HepG2 (cell line): ENCODE measurements around the gene JMJD1C. TPM values are rescaled to one million over a fixed set of nuclear protein-coding genes. Genes with fewer than 3 reads are reported as not detected.

Experiments
- ATAC-seq: fragments of 200-7000 bp; cut with Tn5 transposase; 3 replicates; pipeline ENCODE4 v1.9.1; 2020; ENCODE audit warnings: mild to moderate bottlenecking, moderate library complexity
- BruUV-seq: library from RNA; stranded (reverse); fragments of 400-500 nt; replicated peaks from 2 replicates; lab custom pipeline; 2021; lab: Mats Ljungman, UMichigan
- CTCF ChIA-PET: fragments of 300-600 bp; formaldehyde crosslinking; extraction: SDS; loops from one replicate; lab custom pipeline; 2021; ENCODE audit warnings: low total read pairs, inconsistent platforms, low intra/inter-chr PET ratio; lab: Yijun Ruan, JAX
- POLR2A ChIA-PET: fragments of 350-600 bp; sonication (Branson Sonifier 250); formaldehyde crosslinking; loops from one replicate; lab custom pipeline; 2020; ENCODE audit warnings: antibody characterized with exemption, inconsistent platforms; lab: Yijun Ruan, JAX
- DNase-seq: peaks from one replicate; pipeline ENCODE4 v3.0.0-alpha.2; 2015; ENCODE audit warnings: low spot score
- FAIRE-seq: peaks from 3 replicates; lab custom pipeline; 2011; peaks lifted over from hg19 to GRCh38; lab: Jason Lieb, UNC
- H2AFZ ChIP-seq: one replicate; pipeline ENCODE4 v1.6.1; 2011; ENCODE audit warnings: low read length, inconsistent platforms
- H3K27ac ChIP-seq: fragments of 300-600 bp; 3 replicates; pipeline ENCODE4 v1.8.0; 2011; ENCODE audit warnings: mixed run types, mild to moderate bottlenecking, mixed read lengths, low read length, inconsistent platforms; ENCODE audit not compliant: insufficient read depth; ENCODE audit errors: extremely low read length
- H3K27me3 ChIP-seq, 2 experiments: fragments of 200-600 bp in 1 of 2; 2 replicates in 1 of 2; 3 replicates in 1 of 2; pipeline versions ENCODE4 v1.6.0 to v1.8.0; 2011; ENCODE audit warnings: low read length in 2 of 2, mild to moderate bottlenecking in 2 of 2, moderate library complexity in 2 of 2, inconsistent platforms in 1 of 2; ENCODE audit not compliant: insufficient read depth in 2 of 2, control insufficient read depth in 1 of 2
- H3K36me3 ChIP-seq, 2 experiments: fragments of 200-600 bp in 1 of 2; replicated peaks in 1 of 2; 2 replicates in 1 of 2; 3 replicates in 1 of 2; pipeline versions ENCODE4 v1.5.1 to v1.8.0; 2011; ENCODE audit warnings: low read length in 2 of 2, inconsistent platforms in 1 of 2; ENCODE audit not compliant: insufficient read depth in 2 of 2, control insufficient read depth in 1 of 2
- H3K4me1 ChIP-seq: 2 replicates; pipeline ENCODE4 v1.5.1; 2012; ENCODE audit warnings: low read length, inconsistent platforms; ENCODE audit not compliant: insufficient read depth
- H3K4me2 ChIP-seq: 2 replicates; pipeline ENCODE4 v1.6.0; 2011; ENCODE audit warnings: low read depth, low read length, inconsistent platforms
- H3K4me3 ChIP-seq, 3 experiments: fragments of 200-600 bp in 1 of 3; sonication (generic), shearing (Covaris generic) in 1 of 3; replicated peaks in 1 of 3; 2 replicates each; pipeline ENCODE4 v1.5.1; 2011 to 2016; ENCODE audit warnings: low read length in 3 of 3, inconsistent platforms in 2 of 3, low read depth in 2 of 3, mild to moderate bottlenecking in 2 of 3, control low read depth in 1 of 3, mixed read lengths in 1 of 3; ENCODE audit not compliant: insufficient read depth in 1 of 3
- H3K79me2 ChIP-seq: one replicate; pipeline ENCODE4 v1.6.1; 2011; ENCODE audit warnings: low read length, inconsistent platforms; ENCODE audit not compliant: insufficient read depth
- H3K9ac ChIP-seq: 2 replicates; pipeline ENCODE4 v1.6.0; 2011; ENCODE audit warnings: mild to moderate bottlenecking, low read depth, low read length, inconsistent platforms; ENCODE audit not compliant: insufficient read depth
- H3K9me3 ChIP-seq: 2 replicates; pipeline ENCODE4 v1.5.1; 2012; ENCODE audit warnings: mild to moderate bottlenecking, low read length
- H4K20me1 ChIP-seq: 2 replicates; pipeline ENCODE4 v1.6.0; 2011; ENCODE audit warnings: inconsistent platforms, mild to moderate bottlenecking, low read length, moderate library complexity; ENCODE audit not compliant: insufficient read depth
- ATF7-NPFF ChIP-seq: sonication (generic); formaldehyde crosslinking; IDR thresholded peaks from 2 replicates; pipeline ENCODE4 v1.8.1; 2023; ENCODE audit warnings: mild to moderate bottlenecking, low read depth, missing genetic modification reagents, moderate library complexity
- FIP1L1 ChIP-seq: fragments of 200-400 bp; formaldehyde crosslinking; IDR thresholded peaks from 2 replicates; pipeline ENCODE4 v1.6.1; 2018; ENCODE audit warnings: low read depth, mild to moderate bottlenecking, low read length, moderate library complexity, borderline replicate concordance; ENCODE audit not compliant: insufficient read depth
- GABPA ChIP-seq, 2 experiments: IDR thresholded peaks; 2 replicates each; pipeline ENCODE4 v1.6.1; 2011 to 2016; ENCODE audit warnings: low read depth in 2 of 2, low read length in 1 of 2, missing biosample characterization in 1 of 2, missing genetic modification characterization in 1 of 2
- GFI1 ChIP-seq: sonication (generic); formaldehyde crosslinking; IDR thresholded peaks from 2 replicates; pipeline ENCODE4 v1.5.0; 2020; ENCODE audit warnings: missing genetic modification reagents, mild to moderate bottlenecking, borderline replicate concordance
- HNRNPH1 ChIP-seq: fragments of 200-400 bp; formaldehyde crosslinking; optimal IDR thresholded peaks from 2 replicates; pipeline ENCODE3; 2017; ENCODE audit warnings: mild to moderate bottlenecking, low read depth, low read length
- IRX3 ChIP-seq: sonication (generic); formaldehyde crosslinking; IDR thresholded peaks from 2 replicates; pipeline ENCODE4 v1.8.1; 2023; ENCODE audit warnings: mild to moderate bottlenecking, low read depth, missing genetic modification reagents, borderline replicate concordance
- MYC ChIP-seq: sonication (generic); formaldehyde crosslinking; IDR thresholded peaks from 2 replicates; pipeline ENCODE4 v1.9.0; 2021; ENCODE audit warnings: missing genetic modification reagents, borderline replicate concordance
- NFRKB ChIP-seq: fragments of 450-650 bp; IDR thresholded peaks from 2 replicates; pipeline ENCODE4 v1.6.1; 2017
- POLR2A ChIP-seq, 2 experiments: IDR thresholded peaks; 2 replicates each; pipeline ENCODE4 v1.6.1; 2011; ENCODE audit warnings: low read depth in 2 of 2, low read length in 2 of 2, mild to moderate bottlenecking in 1 of 2, moderate library complexity in 1 of 2; ENCODE audit not compliant: insufficient read depth in 1 of 2
- SMYD3 ChIP-seq: sonication (generic); formaldehyde crosslinking; IDR thresholded peaks from 2 replicates; pipeline ENCODE4 v1.8.1; 2023; ENCODE audit warnings: mild to moderate bottlenecking, missing genetic modification reagents
- TOE1 ChIP-seq: sonication (generic); formaldehyde crosslinking; IDR thresholded peaks from 2 replicates; pipeline ENCODE4 v1.4.0; 2020; ENCODE audit warnings: mild to moderate bottlenecking, missing genetic modification reagents
- YY1 ChIP-seq: IDR thresholded peaks from 2 replicates; pipeline ENCODE4 v1.6.1; 2011; ENCODE audit warnings: low read length, low read depth, moderate library complexity, mild to moderate bottlenecking; ENCODE audit not compliant: insufficient read depth, insufficient replicate concordance
- ZBTB7A ChIP-seq: sonication (generic); formaldehyde crosslinking; IDR thresholded peaks from 2 replicates; pipeline ENCODE4 v1.8.0; 2022; ENCODE audit warnings: mild to moderate bottlenecking, missing genetic modification reagents
- ZMAT3 ChIP-seq: sonication (generic); formaldehyde crosslinking; conservative IDR thresholded peaks from 2 replicates; pipeline ENCODE4 v1.7.0; 2021; ENCODE audit warnings: missing genetic modification reagents
- ZNF256 ChIP-seq: sonication (generic); formaldehyde crosslinking; conservative IDR thresholded peaks from 2 replicates; pipeline ENCODE4 v1.4.0; 2020; ENCODE audit warnings: missing genetic modification reagents
- ZNF354B ChIP-seq: sonication (generic); formaldehyde crosslinking; IDR thresholded peaks from 2 replicates; pipeline ENCODE4 v1.8.0; 2022; ENCODE audit warnings: mild to moderate bottlenecking, missing genetic modification reagents
- ZNF451 ChIP-seq: sonication (generic); formaldehyde crosslinking; IDR thresholded peaks from 2 replicates; pipeline ENCODE4 v1.5.0; 2020; ENCODE audit warnings: mild to moderate bottlenecking, missing genetic modification reagents
- ZNF879 ChIP-seq: sonication (generic); formaldehyde crosslinking; IDR thresholded peaks from 2 replicates; pipeline ENCODE4 v1.8.1; 2023; ENCODE audit warnings: missing genetic modification reagents
- WGBS: methylation state at CpG from one replicate; pipeline ENCODE4 v1.1.6; 2017; ENCODE audit warnings: low lambda C conversion rate; 5-methylcytosine and 5-hydroxymethylcytosine counted together
- in situ Hi-C: cut with HindIII; loops from 2 replicates; pipeline ENCODE4 v1.10.0; 2017; ENCODE audit warnings: low pct_unique_long_range_greater_than_20kb; ENCODE audit not compliant: extremely low pct_ligation_motif_present
- intact Hi-C: fragments of 100-400 bp; cut with micrococcal nuclease; formaldehyde crosslinking; loops from one replicate; pipeline ENCODE4 v1.10.0; 2022; ENCODE audit not compliant: unreplicated experiment
- polyA plus RNA-seq, 8 experiments: library from polyadenylated mRNA; depleted of rRNA in 3 of 8; stranded (reverse) in 7 of 8; unstranded in 1 of 8; fragments of >200 nt; fragmentation: Illumina TruSeq in 4 of 8; extraction: Trizol in 4 of 8; gene quantifications; 2 replicates each; pipeline versions ENCODE4 v1.2.1 to v1.2.3, GENCODE V29; 2011 to 2016; ENCODE audit warnings: low read depth in 4 of 8, missing spikeins in 1 of 8, mixed read lengths in 1 of 8; ENCODE audit not compliant: insufficient read depth in 1 of 8
- total RNA-seq, 5 experiments: library from RNA; depleted of rRNA; stranded (reverse); fragments of >200 nt; fragmentation: Illumina TruSeq; extraction: Trizol; gene quantifications; 2 replicates each; pipeline ENCODE4 v1.2.3, GENCODE V29; 2016; ENCODE audit warnings: low read depth in 1 of 5
- TF ChIP-seq, protein P1 (sequence below): sonication (generic); formaldehyde crosslinking; IDR thresholded peaks from 2 replicates; pipeline ENCODE4 v1.9.0; 2021; ENCODE audit warnings: missing genetic modification reagents, borderline replicate concordance

JMJD1C gene
- total and polyA plus RNA-seq, 2 of the 13 experiments (the other 11 are each of a cell fraction or from before 2014, with no cell fraction given) = 42.3 to 42.7 TPM

DNA sequence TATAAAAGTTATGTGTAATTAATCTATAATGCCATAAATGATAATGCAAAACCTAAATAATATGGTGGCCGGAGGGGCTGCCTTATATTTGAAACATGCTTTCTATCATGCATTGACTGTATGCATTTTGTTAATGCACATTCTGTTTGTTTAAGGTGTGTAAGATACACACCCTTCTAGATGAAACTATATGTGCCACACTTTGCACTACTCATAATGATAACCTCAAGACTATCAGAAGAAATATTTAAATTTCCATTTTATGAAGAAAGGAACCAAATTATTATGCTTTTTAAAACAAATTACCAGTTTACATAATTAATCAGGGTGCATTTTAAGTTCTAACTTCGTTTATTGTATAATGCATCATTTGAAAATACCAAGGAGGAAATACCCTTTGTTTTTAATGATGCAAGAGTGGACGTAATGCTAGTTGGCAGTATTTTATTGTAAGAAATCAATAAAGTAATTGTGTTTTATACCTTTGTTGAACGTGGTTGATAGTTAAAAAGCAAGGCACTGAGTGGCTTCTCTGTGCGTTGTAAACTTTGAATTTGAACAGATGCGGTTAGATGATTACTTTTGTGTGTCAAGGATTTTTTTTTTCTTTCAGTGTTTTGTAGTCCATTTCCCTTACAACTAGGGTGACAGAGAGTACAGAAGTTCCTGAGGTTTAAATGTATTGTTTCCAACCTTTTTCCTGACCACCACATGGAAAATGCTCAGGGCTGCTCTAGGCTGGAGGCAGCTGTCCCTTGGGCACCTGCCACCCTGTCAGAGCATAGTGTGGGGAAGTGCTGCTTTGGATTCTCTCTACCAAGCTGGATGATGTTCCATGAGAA, 311.0 kb downstream of the JMJD1C start:
- no peak for TF ChIP-seq IRX3 (CRISPR knock-in tag)
- no peak for TF ChIP-seq TOE1 (CRISPR knock-in tag)
- TF ChIP-seq YY1 = no peak
- no peak for TF ChIP-seq ZMAT3
- TF ChIP-seq GABPA (IDR thresholded peaks at IDR 0.05; ENCODE audit: low read depth, low read length) = no peak
- no peak for TF ChIP-seq GABPA (CRISPR knock-in tag; IDR thresholded peaks at IDR 0.05; ENCODE audit: low read depth)
- no peak for TF ChIP-seq HNRNPH1
- no peak for TF ChIP-seq NFRKB
- TF ChIP-seq ZNF451 (CRISPR knock-in tag) = no peak
- TF ChIP-seq ZNF879 (CRISPR knock-in tag) = no peak
- TF ChIP-seq ZNF354B (CRISPR knock-in tag) = no peak
- TF ChIP-seq FIP1L1 = no peak
- TF ChIP-seq SMYD3 (CRISPR knock-in tag) = no peak
- TF ChIP-seq ATF7-NPFF (CRISPR knock-in tag) = no peak
- TF ChIP-seq GFI1 (CRISPR knock-in tag) = no peak
- no peak for TF ChIP-seq POLR2A (IDR thresholded peaks at IDR 0.05; ENCODE audit: insufficient read depth in 1 of 2, low read depth in 2 of 2, low read length in 2 of 2)
- no peak for TF ChIP-seq ZBTB7A
- TF ChIP-seq, protein P1, sequence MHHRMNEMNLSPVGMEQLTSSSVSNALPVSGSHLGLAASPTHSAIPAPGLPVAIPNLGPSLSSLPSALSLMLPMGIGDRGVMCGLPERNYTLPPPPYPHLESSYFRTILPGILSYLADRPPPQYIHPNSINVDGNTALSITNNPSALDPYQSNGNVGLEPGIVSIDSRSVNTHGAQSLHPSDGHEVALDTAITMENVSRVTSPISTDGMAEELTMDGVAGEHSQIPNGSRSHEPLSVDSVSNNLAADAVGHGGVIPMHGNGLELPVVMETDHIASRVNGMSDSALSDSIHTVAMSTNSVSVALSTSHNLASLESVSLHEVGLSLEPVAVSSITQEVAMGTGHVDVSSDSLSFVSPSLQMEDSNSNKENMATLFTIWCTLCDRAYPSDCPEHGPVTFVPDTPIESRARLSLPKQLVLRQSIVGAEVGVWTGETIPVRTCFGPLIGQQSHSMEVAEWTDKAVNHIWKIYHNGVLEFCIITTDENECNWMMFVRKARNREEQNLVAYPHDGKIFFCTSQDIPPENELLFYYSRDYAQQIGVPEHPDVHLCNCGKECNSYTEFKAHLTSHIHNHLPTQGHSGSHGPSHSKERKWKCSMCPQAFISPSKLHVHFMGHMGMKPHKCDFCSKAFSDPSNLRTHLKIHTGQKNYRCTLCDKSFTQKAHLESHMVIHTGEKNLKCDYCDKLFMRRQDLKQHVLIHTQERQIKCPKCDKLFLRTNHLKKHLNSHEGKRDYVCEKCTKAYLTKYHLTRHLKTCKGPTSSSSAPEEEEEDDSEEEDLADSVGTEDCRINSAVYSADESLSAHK (CRISPR knock-in tag) = no peak
- TF ChIP-seq ZNF256 (CRISPR knock-in tag) = no peak
- TF ChIP-seq MYC = no peak
- TF ChIP-seq, all 625 proteins: peak for 0
- WGBS = 94% methylated on average over 6 of the region's 6 CpGs
- no peak for ATAC-seq
- intact Hi-C loops (loop anchor here (5.0 kb wide), 1 partner anchor 542 kb away; no protein-coding TSS in a partner anchor), in situ Hi-C loops (loop anchor here (5.0 kb wide), 1 partner anchor 557 kb away; no protein-coding TSS in a partner anchor)
- ChIA-PET CTCF (no interaction called here), POLR2A (no interaction called here)
- Histone ChIP-seq H3K79me2 (no peaks in the 10 kb centered on the region), H3K4me3 (no peak overlapping the region), H3K4me1 (no peaks in the 10 kb centered on the region), H4K20me1 (peaks cover 4% of the 10 kb centered on the region; the same call in 1 of the 2 replicates), H3K9ac (no peak overlapping the region), H3K27ac (no peak overlapping the region), H3K36me3 (peaks cover 10 to 38% of the 10 kb centered on the region in 2 experiments; a peak in 4 of 5 replicates), H2AFZ (no peak overlapping the region), H3K9me3 (no peaks in the 10 kb centered on the region), H3K4me2 (no peak overlapping the region), H3K27me3 (no peaks in the 10 kb centered on the region; a peak in 1 of 5 replicates)
- FAIRE-seq = no peak
- BruUV-seq = no TSS peak
- DNase-seq = no peak
